GM12892 (cell line): ENCODE measurements around the gene RAB23.

ENCODE experiments used
- DNase-seq: peaks from one replicate; pipeline ENCODE4 v3.0.0; 2011; ENCODE audit not compliant: insufficient read length
- FAIRE-seq: peaks from 2 replicates; lab custom pipeline; 2011; peaks lifted over from hg19 to GRCh38; lab: Jason Lieb, UNC
- POLR2A ChIP-seq: IDR thresholded peaks from 2 replicates; pipeline ENCODE4 v1.6.1; 2011; ENCODE audit warnings: low read depth, low read length, control low read depth
- POLR2AphosphoS5 ChIP-seq: IDR thresholded peaks from 2 replicates; pipeline ENCODE4 v1.6.1; 2011; ENCODE audit warnings: low read depth, low read length, control low read depth
- TAF1 ChIP-seq: IDR thresholded peaks from 2 replicates; pipeline ENCODE4 v1.6.1; 2011; ENCODE audit warnings: low read depth, mild to moderate bottlenecking, control low read depth, low read length, borderline replicate concordance

Gene RAB23

DNA sequence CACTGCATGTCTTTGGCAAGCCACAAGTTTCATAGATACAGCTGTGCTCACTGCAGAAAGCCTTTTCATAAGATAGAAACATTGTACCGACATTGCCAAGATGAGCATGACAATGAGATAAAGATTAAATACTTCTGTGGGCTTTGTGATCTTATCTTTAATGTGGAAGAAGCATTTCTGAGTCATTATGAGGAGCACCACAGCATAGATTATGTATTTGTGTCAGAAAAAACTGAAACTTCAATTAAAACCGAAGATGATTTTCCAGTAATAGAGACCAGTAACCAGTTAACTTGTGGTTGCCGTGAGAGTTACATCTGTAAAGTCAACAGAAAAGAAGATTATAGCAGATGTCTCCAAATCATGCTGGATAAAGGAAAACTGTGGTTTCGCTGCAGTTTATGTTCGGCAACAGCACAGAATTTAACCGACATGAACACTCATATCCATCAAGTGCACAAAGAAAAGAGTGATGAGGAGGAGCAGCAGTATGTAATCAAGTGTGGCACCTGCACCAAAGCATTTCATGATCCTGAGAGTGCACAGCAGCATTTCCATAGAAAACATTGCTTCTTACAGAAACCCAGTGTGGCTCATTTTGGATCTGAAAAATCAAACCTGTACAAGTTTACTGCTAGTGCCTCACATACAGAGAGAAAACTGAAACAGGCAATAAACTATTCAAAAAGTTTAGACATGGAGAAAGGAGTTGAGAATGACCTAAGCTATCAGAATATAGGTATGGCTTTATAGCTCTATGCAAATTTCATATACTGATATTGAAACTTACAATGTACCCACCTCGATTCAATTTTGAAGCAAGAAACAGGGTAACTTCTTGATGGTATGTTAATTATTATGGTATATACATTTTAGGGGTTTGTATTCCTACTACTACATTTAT lies 73.9 kb downstream of the RAB23 start:
- DNase-seq (no peak), FAIRE-seq (no peak)
- TF ChIP-seq POLR2AphosphoS5 (no peak), POLR2A (no peak), TAF1 (no peak)

- FAIRE-seq (no peak), DNase-seq (no peak)
Measured at GRCh38 chr6:57147401-57147800, 74.7 kb downstream of the RAB23 start.

GRCh38 chr6:57143690-57144089 lies 78.4 kb downstream of the RAB23 start:
- DNase-seq, result no peak
- FAIRE-seq, result no peak
- TF ChIP-seq POLR2A (no peak), TAF1 (no peak), POLR2AphosphoS5 (no peak)

More at GRCh38 chr6:57147401-57147800, 74.7 kb downstream of the RAB23 start:
- TF ChIP-seq POLR2AphosphoS5, result no peak
- TF ChIP-seq POLR2A, result no peak
- no peak for TF ChIP-seq TAF1

DNA sequence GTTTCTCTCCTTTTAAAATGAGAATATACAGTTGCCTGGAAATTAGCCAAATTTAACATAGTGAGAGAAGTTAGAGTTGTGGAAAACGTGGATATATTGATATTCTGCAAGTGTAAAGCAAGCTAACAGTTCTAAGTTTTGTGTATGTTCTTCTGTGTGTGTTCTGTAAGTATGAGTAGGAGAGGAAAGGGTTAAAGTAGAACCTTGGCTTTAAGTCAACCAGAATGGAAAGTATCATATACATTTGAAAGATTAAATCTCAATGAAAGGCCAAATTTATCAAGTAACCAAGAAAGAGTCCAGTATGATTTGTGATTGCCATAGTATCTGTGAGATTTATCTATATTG lies 80.0 kb downstream of the RAB23 start:
- DNase-seq, result no peak
- TF ChIP-seq POLR2AphosphoS5 (no peak), POLR2A (no peak), TAF1 (no peak)
- no peak for FAIRE-seq

DNA sequence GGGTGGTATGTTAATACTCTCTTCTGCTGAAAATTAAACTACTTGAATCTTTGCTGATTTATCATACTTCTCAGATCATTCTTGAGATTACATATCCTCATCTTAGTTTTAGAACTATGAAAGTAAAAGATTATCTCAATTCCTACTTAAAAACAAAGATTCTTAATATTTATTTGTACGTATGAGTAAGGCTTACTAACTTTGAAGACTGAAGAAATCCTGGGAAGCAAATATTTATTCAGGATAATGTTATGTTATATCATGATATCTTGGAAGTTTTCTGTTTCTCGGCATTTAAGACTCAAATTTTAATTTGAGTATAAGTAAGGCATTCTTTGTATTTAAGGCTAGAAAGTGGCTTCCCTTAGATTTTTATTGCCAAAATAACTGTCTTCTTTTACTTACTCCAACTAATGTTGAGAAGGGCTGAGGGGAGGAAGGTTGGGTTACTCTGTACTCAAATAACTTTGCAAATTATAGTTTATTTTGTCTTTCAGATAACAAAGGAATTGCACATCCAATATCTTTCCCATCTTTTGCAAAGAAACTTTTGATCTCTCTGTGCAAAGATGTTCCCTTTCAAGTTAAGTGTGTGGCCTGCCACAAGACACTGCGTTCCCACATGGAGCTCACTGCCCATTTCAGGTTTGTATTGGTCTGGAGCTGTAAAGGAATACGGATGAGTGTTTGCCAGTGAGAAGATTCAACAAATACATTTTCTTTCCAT lies 80.5 kb downstream of the RAB23 start:
- FAIRE-seq, result no peak
- no peak for DNase-seq

DNA sequence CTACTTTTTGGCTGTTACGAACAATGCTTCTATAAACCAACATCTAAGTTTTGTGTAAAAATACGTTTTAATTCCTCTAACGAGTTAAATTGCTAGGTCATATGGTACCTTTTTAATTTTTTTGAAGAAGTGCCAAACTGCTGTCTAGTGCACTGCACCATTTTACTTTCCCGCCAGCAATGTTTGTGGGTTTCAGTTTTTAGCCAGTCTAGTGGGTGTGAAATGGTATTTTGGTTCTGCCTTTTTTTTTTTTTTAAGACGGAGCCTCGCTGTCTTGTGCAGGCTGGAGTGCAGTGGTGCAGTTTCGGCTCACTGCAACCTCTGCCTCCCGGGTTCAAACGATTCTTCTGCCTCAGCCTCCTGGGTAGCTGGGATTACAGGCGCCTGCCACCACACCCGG lies 84.1 kb downstream of the RAB23 start:
- FAIRE-seq (no peak), DNase-seq (no peak)
- TF ChIP-seq TAF1 (no peak), POLR2A (no peak), POLR2AphosphoS5 (no peak)

More for the DNA sequence above, 80.5 kb downstream of the RAB23 start:
- TF ChIP-seq POLR2AphosphoS5 (no peak), POLR2A (no peak), TAF1 (no peak)

- DNase-seq (no peak), FAIRE-seq (no peak)
- no peak for TF ChIP-seq TAF1
- no peak for TF ChIP-seq POLR2A
- TF ChIP-seq POLR2AphosphoS5, result no peak
Measured at GRCh38 chr6:57137350-57137749, 84.8 kb downstream of the RAB23 start.
